HG03354 (cell line): Measurements from ENCODE around the gene CDYL.
"Not testable (repeated sequence)": the region's sequence is repeated elsewhere in the genome, so short reads cannot be mapped to it uniquely, and the experiment has no call there.

Source experiments
- ATAC-seq: cut with Tn5 transposase; IDR thresholded peaks from one replicate; pipeline ENCODE4 v1.9.1; 2021; ENCODE audit warnings: mild to moderate bottlenecking; ENCODE audit not compliant: unreplicated experiment, poor library complexity, severe bottlenecking

The CDYL gene

GRCh38 chr6:4822476-4822875 is 46.3 kb downstream of the CDYL start:
- no peak for ATAC-seq

GRCh38 chr6:4828187-4828698 is 52.0 kb downstream of the CDYL start:
- ATAC-seq: no peak

GRCh38 chr6:4829089-4829488 is 52.9 kb downstream of the CDYL start:
- no peak for ATAC-seq

GRCh38 chr6:4835540-4835939 is 59.3 kb downstream of the CDYL start:
- ATAC-seq: not testable (repeated sequence)

GRCh38 chr6:4840169-4840568 is 64.0 kb downstream of the CDYL start:
- ATAC-seq: no peak

- no peak for ATAC-seq
These were observed 67.9 kb downstream of the CDYL start for GRCh38 chr6:4844108-4844507.

GRCh38 chr6:4846387-4846786 is 70.2 kb downstream of the CDYL start:
- no peak for ATAC-seq

GRCh38 chr6:4848382-4849068 is 72.3 kb downstream of the CDYL start:
- ATAC-seq: no peak

GRCh38 chr6:4849226-4850022 is 73.2 kb downstream of the CDYL start:
- ATAC-seq: no peak

- no peak for ATAC-seq
These were observed 74.8 kb downstream of the CDYL start for GRCh38 chr6:4851035-4851434.

- not testable (repeated sequence) for ATAC-seq
These were observed 76.0 kb downstream of the CDYL start for GRCh38 chr6:4852186-4852585.

- ATAC-seq: no peak
These were observed 76.7 kb downstream of the CDYL start for GRCh38 chr6:4852938-4853337.

- ATAC-seq: no peak
These were observed 77.1 kb downstream of the CDYL start for GRCh38 chr6:4853349-4853748.

GRCh38 chr6:4853782-4854511 is 77.7 kb downstream of the CDYL start:
- no peak for ATAC-seq

GRCh38 chr6:4856785-4857184 is 80.6 kb downstream of the CDYL start:
- no peak for ATAC-seq

- ATAC-seq: no peak
These were observed 82.2 kb downstream of the CDYL start for GRCh38 chr6:4858194-4859015.

- ATAC-seq: no peak
These were observed 84.2 kb downstream of the CDYL start for GRCh38 chr6:4860387-4860786.

- ATAC-seq: no peak
These were observed 85.4 kb downstream of the CDYL start for GRCh38 chr6:4861564-4861963.

- no peak for ATAC-seq
These were observed 88.3 kb downstream of the CDYL start for GRCh38 chr6:4864519-4864918.

- not testable (repeated sequence) for ATAC-seq
These were observed 88.8 kb downstream of the CDYL start for GRCh38 chr6:4865006-4865405.
